Lung (tissue), 12 donors: ENCODE data around the gene SLC16A13. TPM values are rescaled to one million over a fixed set of nuclear protein-coding genes. Genes with fewer than 3 reads are reported as not detected.
A peak's percentile ranks its signal among the peaks of the same experiment; 100 is the strongest.

ENCODE experiments used
- ATAC-seq: fragments of 200-7000 bp; cut with Tn5 transposase; one replicate; pipeline ENCODE4 v1.9.1; 2020; ENCODE audit warnings: moderate number of reproducible peaks; ENCODE audit not compliant: insufficient read depth, low FRiP score
- DNase-seq, 3 donors: peaks; one replicate each; pipeline ENCODE4 v3.0.0-alpha.2; 2013 to 2017
- H3K27ac ChIP-seq, 2 donors: one replicate each; pipeline ENCODE4 v1.5.1; 2013; ENCODE audit warnings: mild to moderate bottlenecking in 2 of 2, moderate library complexity in 2 of 2, control low read depth in 1 of 2, inconsistent platforms in 1 of 2, low read depth in 1 of 2, low read length in 1 of 2
- H3K27me3 ChIP-seq, 3 donors: one replicate each; pipeline ENCODE4 v1.5.1; 2013; ENCODE audit warnings: low read length in 2 of 3; ENCODE audit not compliant: control insufficient read depth in 3 of 3, insufficient read depth in 3 of 3
- H3K36me3 ChIP-seq, 4 donors: one replicate each; pipeline ENCODE4 v1.5.1; 2013; ENCODE audit warnings: low read length in 4 of 4, mild to moderate bottlenecking in 1 of 4, moderate library complexity in 1 of 4; ENCODE audit not compliant: control insufficient read depth in 4 of 4, insufficient read depth in 4 of 4
- H3K4me1 ChIP-seq, 5 donors: one replicate each; pipeline ENCODE4 v1.5.1; 2013; ENCODE audit warnings: low read length in 5 of 5, mild to moderate bottlenecking in 2 of 5, moderate library complexity in 1 of 5; ENCODE audit not compliant: control insufficient read depth in 5 of 5, insufficient read depth in 5 of 5
- H3K4me3 ChIP-seq: one replicate; pipeline ENCODE4 v1.5.1; 2013; ENCODE audit warnings: mild to moderate bottlenecking, control low read depth, moderate library complexity
- H3K9ac ChIP-seq, 2 donors: one replicate each; pipeline ENCODE4 v1.5.1; 2013; ENCODE audit warnings: low read length in 2 of 2, control low read depth in 1 of 2; ENCODE audit not compliant: insufficient read depth in 1 of 2
- H3K9me3 ChIP-seq, 4 donors: one replicate each; pipeline ENCODE4 v1.5.1; 2013; ENCODE audit warnings: low read length in 3 of 4, mild to moderate bottlenecking in 1 of 4, moderate library complexity in 1 of 4; ENCODE audit not compliant: control insufficient read depth in 4 of 4, insufficient read depth in 3 of 4
- CTCF ChIP-seq: IDR thresholded peaks from 2 replicates; pipeline ENCODE4 v1.5.1; 2012; ENCODE audit warnings: mild to moderate bottlenecking; ENCODE audit errors: control extremely low read depth, extremely low read depth
- WGBS, 2 donors: extraction: QIAGEN DNeasy Blood & Tissue Kit; methylation state at CpG; one replicate each; pipeline ENCODE4 v1.1.7; 2013; 5-methylcytosine and 5-hydroxymethylcytosine counted together
- polyA plus RNA-seq, 2 donors: library from polyadenylated mRNA; stranded (reverse); fragments of 200-250 nt; gene quantifications; one replicate each; pipeline ENCODE4 v1.2.1, GENCODE V29; 2013
- total RNA-seq, 2 donors: library from RNA; depleted of rRNA in 1 of 2; stranded (reverse); fragments of >200 nt in 1 of 2; gene quantifications; one replicate each; pipeline ENCODE4 v1.2.1, GENCODE V29; 2014 to 2021
- donor health status: control.
- donor health status: control.
- donor health status: Bipolar disorder and iron deficiency.
- donor health status: healthy.
- donor health status: DM: yes; HTN: yes; CAD: no.

The SLC16A13 gene
- total and polyA plus RNA-seq, 4 donors: 1.3 to 23.6 (median 6.3) TPM

- Histone ChIP-seq H3K27me3 (peaks cover 0 to 29% (median 0%) of the 10 kb centered on the region in 3 donors), H3K9ac (no peak overlapping the region), H3K4me3 (no peak overlapping the region), H3K36me3 (peaks cover under 1 to 41% (median 9%) of the 10 kb centered on the region in 4 donors), H3K27ac (no peak overlapping the region), H3K4me1 (peaks cover 0 to 12% (median 0%) of the 10 kb centered on the region in 5 donors), H3K9me3 (no peaks in the 10 kb centered on the region)
- peak; percentile 12 for ATAC-seq
- TF ChIP-seq CTCF: no peak
- 72 to 76% methylated on average over 56 to 58 of the region's 58 CpGs for WGBS, 2 donors
- no peak for DNase-seq
Measured at GRCh38 chr17:6996256-6997011, 39.4 kb upstream of the SLC16A13 start.

- DNase-seq (no peak), ATAC-seq (no peak)
- Histone ChIP-seq H3K9ac (no peak overlapping the region), H3K4me3 (no peak overlapping the region), H3K36me3 (peaks cover 5 to 45% (median 16%) of the 10 kb centered on the region in 4 donors), H3K4me1 (peaks cover 0 to 12% (median 0%) of the 10 kb centered on the region in 5 donors), H3K27me3 (peaks cover 0 to 29% (median 0%) of the 10 kb centered on the region in 3 donors), H3K9me3 (no peaks in the 10 kb centered on the region), H3K27ac (no peak overlapping the region)
- TF ChIP-seq CTCF: no peak
- 82 to 90% methylated on average over 8 of the region's 8 CpGs for WGBS, 2 donors
Measured at GRCh38 chr17:6997171-6997570, 38.6 kb upstream of the SLC16A13 start.

- no peak for ATAC-seq
- H3K27ac ChIP-seq: no peak overlapping the region
- WGBS, 2 donors: 80 to 87% methylated on average over 11 of the region's 11 CpGs
- DNase-seq: no peak
- no peak overlapping the region for H3K9ac ChIP-seq
- no peak for TF ChIP-seq CTCF
- H3K4me1 ChIP-seq: peaks cover 0 to 12% (median 0%) of the 10 kb centered on the region in 5 donors
- peaks cover 0 to 24% (median 0%) of the 10 kb centered on the region in 3 donors for H3K27me3 ChIP-seq
- peaks cover 10 to 53% (median 23%) of the 10 kb centered on the region in 4 donors for H3K36me3 ChIP-seq
- no peaks in the 10 kb centered on the region for H3K9me3 ChIP-seq
- H3K4me3 ChIP-seq: no peak overlapping the region
Measured at GRCh38 chr17:6998855-6999508, 36.8 kb upstream of the SLC16A13 start.
